Measurements from ENCODE around the gene SCRG1. TPM values are rescaled to one million over a fixed set of nuclear protein-coding genes. Genes with fewer than 3 reads are reported as not detected.
A peak's percentile ranks its signal among the peaks of the same experiment; 100 is the strongest.

The SCRG1 gene
- 0.03 and 0.10 TPM in 2 replicates for polyA plus RNA-seq (2014; cell fraction: cytosol; rRNA removed)
- polyA plus RNA-seq (2014; cell fraction: nucleus; rRNA removed): 0.06 and 0.18 TPM in 2 replicates

- no peak for DNase-seq (ENCODE audit: low spot score)
Observed at GRCh38 chr4:173398779-173399415, at the start of gene SCRG1. TSS of gene SCRG1 (minus strand) at chr4:173399116. CDS start at chr4:173391414, 7,702 bp downstream.

- DNase-seq (ENCODE audit: low spot score): peak; percentile 17
Observed at GRCh38 chr4:173448103-173448502, 49.2 kb upstream of the SCRG1 start.

GRCh38 chr4:173446416-173446815 is 47.5 kb upstream of the SCRG1 start:
- no peak for DNase-seq (ENCODE audit: low spot score)

- no peak for DNase-seq (ENCODE audit: low spot score)
Observed at GRCh38 chr4:173443121-173443520, 44.2 kb upstream of the SCRG1 start.

- no peak for DNase-seq (ENCODE audit: low spot score)
Observed at GRCh38 chr4:173442223-173442932, 43.5 kb upstream of the SCRG1 start.

- DNase-seq (ENCODE audit: low spot score): no peak
Observed at GRCh38 chr4:173440888-173441287, 42.0 kb upstream of the SCRG1 start.

- DNase-seq (ENCODE audit: low spot score): no peak
Observed at GRCh38 chr4:173436771-173437265, 37.9 kb upstream of the SCRG1 start.

- DNase-seq (ENCODE audit: low spot score): no peak
Observed at GRCh38 chr4:173436149-173436579, 37.2 kb upstream of the SCRG1 start.

- no peak for DNase-seq (ENCODE audit: low spot score)
Observed at GRCh38 chr4:173434231-173434630, 35.3 kb upstream of the SCRG1 start.

- no peak for DNase-seq (ENCODE audit: low spot score)
Observed at GRCh38 chr4:173433447-173433846, 34.5 kb upstream of the SCRG1 start.

- no peak for DNase-seq (ENCODE audit: low spot score)
Observed at GRCh38 chr4:173432430-173432829, 33.5 kb upstream of the SCRG1 start.

- DNase-seq (ENCODE audit: low spot score): no peak
Observed at GRCh38 chr4:173426064-173426463, 27.1 kb upstream of the SCRG1 start.

GRCh38 chr4:173424899-173425805 is 26.2 kb upstream of the SCRG1 start:
- no peak for DNase-seq (ENCODE audit: low spot score)

- DNase-seq (ENCODE audit: low spot score): no peak
Observed at GRCh38 chr4:173420801-173421200, 21.9 kb upstream of the SCRG1 start.

GRCh38 chr4:173420324-173420752 is 21.4 kb upstream of the SCRG1 start:
- DNase-seq (ENCODE audit: low spot score): peak; percentile 41

GRCh38 chr4:173418639-173419038 is 19.7 kb upstream of the SCRG1 start:
- DNase-seq (ENCODE audit: low spot score): no peak

- no peak for DNase-seq (ENCODE audit: low spot score)
Observed at GRCh38 chr4:173417833-173418232, 18.9 kb upstream of the SCRG1 start.

GRCh38 chr4:173415885-173416653 is 17.2 kb upstream of the SCRG1 start:
- DNase-seq (ENCODE audit: low spot score): no peak

- DNase-seq (ENCODE audit: low spot score): no peak
Observed at GRCh38 chr4:173415092-173415491, 16.2 kb upstream of the SCRG1 start.

- DNase-seq (ENCODE audit: low spot score): no peak
Observed at GRCh38 chr4:173414456-173414855, 15.5 kb upstream of the SCRG1 start.

- DNase-seq (ENCODE audit: low spot score): no peak
Observed at GRCh38 chr4:173413036-173413435, 14.1 kb upstream of the SCRG1 start.

Measured in SK-N-DZ (cell line).